CD4-positive, alpha-beta T cell treated with Interleukin-6 for 4 hours (primary cell): ENCODE results near the gene OR9Q2.
"Not testable (repeated sequence)": the region's sequence is repeated elsewhere in the genome, so short reads cannot be mapped to it uniquely, and the experiment has no call there.

Experiments
- DNase-seq: peaks from one replicate; pipeline ENCODE4 v3.0.0-alpha.2; 2020; ENCODE audit warnings: mixed read lengths

OR9Q2 gene, protein sequence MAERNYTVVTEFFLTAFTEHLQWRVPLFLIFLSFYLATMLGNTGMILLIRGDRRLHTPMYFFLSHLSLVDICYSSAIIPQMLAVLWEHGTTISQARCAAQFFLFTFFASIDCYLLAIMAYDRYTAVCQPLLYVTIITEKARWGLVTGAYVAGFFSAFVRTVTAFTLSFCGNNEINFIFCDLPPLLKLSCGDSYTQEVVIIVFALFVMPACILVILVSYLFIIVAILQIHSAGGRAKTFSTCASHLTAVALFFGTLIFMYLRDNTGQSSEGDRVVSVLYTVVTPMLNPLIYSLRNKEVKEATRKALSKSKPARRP

DNA sequence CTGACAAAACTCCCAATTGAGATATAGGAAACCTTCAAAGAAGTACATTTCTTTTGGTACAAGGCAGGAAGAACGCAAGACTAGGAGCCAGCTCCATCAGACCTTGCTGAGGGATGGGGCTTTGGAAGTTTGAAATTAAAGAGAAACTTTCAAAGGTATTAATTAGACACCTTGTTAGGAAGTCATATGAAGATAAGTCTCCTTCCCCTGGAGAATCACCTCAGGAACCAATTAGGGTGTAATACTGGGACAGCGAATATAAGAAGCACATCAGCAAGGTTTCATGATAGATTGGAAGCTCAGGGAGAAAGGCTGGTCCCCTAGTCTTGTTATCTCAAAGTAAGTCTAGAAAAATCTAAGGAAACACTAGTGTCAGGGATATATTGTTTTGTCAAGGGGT lies at the start of gene OR9Q2:
Gene OR9Q2 (plus strand): TSS at position 301 of the 400 bp plus-strand sequence. CDS start 1,421 bp downstream, outside the sequence.
- no peak for DNase-seq

DNA sequence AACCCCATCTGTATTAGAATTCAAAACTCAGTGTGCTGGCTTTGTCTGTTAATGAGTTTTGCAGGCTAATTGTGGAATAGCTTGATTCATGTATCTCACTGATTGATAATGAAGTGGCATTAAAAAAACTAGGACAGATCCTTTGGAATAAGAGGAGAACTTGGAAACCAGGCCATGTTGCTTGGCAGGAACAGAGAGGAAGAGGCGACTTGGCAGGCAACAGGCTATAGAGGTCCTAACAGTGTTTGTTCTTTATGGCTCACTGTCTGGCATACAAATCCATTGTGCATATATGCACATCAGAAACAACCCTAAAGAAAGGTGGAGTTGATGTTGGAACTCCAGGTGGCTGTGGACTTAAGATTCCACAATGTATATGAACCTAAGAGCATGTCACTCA lies 46.1 kb upstream of the OR9Q2 start:
- no peak for DNase-seq

DNA sequence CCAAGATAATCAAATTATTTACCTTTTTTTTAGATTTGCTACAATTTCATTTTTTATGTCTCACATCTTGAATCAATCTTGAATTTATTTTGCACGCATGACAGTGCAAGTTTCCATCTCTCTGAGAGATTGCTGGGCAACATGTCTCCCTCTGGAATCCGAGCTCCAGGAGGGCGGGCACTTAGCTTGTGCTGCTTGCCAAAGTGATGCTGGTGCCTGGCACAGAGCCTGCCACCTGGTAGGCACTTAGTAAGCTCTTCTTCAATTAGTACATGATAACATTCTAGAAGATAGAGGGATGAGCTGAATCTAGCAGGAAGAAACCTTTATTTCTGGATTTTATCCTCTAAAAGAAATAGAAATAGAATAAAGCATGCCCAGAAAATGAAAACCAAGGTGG lies 36.1 kb upstream of the OR9Q2 start:
- no peak for DNase-seq

DNA sequence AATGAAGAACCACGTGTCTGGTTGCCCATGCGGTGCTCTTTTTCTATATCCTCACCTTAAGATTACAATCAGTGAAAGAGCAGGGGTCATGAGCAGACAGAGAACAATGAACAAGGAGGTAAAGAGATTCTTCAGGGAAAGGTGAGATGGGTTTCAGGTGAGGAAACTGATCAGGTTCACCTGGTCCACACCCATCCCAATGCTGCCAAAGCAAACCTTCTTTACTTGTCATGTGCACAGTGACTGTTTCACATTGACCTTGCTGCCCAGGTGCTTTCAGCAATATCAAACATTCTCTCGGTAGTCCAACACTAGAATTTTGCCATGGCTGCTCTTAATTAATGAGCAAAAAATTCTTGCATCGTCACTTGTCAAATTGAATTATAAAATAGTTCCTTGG lies 24.5 kb upstream of the OR9Q2 start:
- no peak for DNase-seq

DNA sequence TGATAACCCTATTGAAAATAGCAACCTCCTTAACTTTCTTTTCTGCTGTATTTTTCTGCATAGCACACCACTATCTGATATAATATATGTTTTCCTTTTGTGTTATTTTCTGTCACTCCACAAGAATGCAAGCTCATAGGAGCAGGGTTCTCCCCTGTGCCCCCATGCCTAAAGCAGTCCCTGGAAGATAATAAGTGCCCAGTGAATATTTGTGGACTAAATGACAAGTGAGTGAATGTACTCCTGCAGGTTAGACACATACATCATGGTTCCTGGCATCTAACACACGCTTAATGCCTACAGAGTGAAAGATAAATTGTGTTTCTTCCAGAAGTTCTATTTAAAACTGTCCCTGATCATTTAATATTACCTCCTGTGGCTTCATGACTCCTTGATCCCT lies 23.9 kb upstream of the OR9Q2 start:
- DNase-seq, result no peak

DNA sequence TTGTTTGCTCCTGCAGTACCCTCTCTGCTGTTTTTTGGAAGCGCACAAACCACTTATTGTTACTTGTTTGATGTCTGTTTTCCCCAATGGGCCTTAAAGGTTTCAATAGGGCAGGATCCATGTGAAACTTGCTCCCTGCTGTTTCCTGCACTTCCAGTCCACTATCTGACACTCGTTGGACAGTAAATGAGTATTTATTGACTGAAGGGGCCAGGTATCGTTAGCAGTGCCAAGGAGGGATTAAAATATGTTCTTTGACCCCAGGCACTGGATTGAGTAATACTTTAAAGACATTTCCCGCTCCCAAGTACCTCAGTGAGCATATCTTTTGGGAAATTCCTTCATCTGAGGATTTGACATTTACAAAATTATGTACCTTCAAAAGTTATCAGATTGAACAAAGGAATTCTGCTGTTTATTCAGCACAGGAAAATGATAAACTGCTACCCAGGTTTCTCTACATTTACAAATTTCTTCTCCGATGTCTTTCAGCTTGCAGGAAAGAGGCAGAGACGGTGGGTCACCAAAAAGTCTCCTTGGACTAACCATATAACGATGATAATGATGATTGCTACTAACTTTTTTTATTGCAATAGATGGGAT lies 23.3 kb upstream of the OR9Q2 start:
- DNase-seq, result no peak

DNA sequence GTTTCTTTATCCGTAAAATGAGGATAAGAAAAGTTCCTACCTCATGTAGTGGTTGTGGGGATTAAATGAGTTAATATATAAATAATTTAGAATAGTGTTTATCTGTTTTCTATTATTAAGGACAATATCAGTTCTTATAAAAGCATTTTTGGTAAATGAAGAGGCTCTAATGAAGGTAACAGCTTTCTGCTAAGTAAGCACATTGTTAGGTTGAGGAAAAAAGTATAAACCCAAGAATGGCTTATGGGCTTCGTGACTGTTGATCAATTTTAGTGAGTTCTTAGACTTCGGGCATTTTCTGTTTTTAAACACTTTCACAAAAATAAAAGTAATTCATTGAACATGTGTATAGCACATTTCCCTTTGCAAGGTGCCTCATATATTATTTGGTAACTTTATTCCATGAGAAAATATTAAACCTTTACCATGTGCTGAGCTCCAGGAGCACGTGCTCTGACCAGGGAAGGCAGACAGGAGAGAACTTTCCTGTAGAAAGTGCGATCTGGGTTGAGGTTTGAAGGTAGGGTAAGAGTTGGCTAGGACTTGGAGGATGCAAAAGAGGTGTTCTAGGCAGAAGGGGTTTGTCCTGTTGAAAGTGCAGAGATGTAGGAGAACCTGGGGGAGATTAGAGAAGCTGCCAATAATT lies 11.3 kb upstream of the OR9Q2 start:
- no peak for DNase-seq

DNA sequence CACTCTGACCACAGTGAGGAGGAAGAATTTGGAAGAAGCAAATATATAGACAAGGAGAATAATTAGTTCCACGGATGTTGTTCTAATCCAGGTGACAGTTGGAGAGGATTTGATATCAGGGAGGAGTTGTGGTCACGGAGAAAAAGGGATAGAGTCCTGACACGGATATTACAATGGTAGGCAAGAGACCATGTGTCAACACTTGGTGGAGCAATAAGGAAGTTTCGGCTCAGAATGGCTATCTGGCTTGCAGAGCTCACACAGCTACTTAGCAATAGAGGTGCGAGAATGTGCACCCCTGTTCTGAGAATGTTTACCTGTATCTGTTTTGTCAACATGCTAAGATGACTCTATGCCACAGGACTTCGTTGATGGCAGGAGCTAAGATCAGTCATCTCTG lies 10.4 kb upstream of the OR9Q2 start:
- no peak for DNase-seq

DNA sequence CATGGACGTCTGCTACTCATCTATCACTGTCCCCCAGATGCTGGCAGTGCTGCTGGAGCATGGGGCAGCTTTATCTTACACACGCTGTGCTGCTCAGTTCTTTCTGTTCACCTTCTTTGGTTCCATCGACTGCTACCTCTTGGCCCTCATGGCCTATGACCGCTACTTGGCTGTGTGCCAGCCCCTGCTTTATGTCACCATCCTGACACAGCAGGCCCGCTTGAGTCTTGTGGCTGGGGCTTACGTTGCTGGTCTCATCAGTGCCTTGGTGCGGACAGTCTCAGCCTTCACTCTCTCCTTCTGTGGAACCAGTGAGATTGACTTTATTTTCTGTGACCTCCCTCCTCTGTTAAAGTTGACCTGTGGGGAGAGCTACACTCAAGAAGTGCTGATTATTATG lies 9.2 kb upstream of the OR9Q2 start:
- DNase-seq, result no peak

DNA sequence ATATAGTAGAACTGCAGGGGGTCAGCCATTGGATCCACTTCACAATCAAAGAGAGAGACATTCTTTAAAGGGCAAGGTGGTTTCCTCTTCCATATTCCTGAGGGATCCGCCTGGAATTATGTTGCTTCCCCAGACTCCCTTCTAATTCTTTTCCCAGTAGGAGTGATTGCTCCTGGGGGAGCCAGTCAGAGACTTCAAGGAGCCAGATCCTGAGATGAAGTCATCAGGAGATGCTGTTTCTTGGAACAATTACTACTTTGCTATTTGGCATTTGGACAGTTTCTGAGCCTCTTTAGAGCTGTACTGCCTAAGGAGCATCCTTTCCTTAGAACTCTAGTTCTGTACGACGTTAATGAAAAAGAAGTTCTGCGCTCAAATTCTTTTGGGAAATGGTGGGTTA lies 1.9 kb upstream of the OR9Q2 start:
- no peak for DNase-seq

DNA sequence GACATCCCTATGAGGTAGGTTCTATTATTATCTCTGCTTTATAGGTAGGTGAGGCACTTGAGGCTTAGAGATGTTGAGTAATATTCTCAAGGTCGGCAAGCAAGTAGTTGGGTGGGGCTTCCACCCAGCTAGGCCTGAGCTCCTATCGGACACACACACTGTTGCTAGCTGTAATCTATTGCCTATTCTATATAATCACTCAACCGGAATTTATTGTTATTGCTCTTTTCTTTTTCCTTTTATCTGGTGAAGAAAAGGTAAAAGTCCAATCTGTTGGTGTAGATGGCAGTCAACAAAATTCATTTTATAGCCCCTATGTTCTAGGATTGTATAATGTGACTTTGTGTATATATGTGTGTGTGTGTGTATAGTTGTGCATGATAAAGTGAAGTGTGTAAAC lies 3.4 kb downstream of the OR9Q2 start:
- no peak for DNase-seq

DNA sequence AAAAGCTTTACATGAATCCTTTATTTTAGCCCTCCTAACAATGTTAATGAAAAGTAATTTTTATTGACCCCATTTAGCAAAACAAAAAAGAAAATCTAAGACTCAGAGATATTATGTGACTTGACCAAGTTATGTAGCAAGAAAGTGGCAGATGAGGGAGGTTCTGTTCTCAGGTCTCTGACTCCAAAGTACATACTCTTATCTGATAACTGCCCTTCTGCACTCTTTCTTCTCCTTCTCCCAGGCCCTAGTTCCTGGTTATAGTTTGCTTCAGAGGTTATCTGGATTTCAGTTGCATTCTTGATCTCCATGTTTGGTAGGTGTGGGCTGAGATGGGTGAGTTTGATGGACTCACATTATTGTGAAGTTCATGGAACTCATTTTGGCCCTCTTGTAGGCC lies 4.5 kb downstream of the OR9Q2 start:
- DNase-seq, result no peak

DNA sequence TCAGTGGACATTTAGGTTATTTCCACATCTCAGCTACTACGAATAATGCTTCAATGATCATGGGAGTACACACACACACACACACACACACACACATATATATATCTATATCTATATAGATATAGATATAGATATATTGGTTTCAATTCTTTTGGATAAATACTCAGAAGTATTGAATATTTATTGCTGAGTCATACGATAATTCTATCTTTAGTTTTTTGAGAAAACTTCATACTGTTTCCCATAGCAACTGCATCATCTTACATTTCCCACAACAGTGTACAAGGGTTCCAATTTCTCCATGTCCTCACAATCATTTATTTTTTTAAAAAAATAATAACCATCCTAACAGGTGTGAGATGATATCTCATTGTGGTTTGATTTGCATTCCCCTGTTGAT lies 7.1 kb downstream of the OR9Q2 start:
- DNase-seq, result no peak

DNA sequence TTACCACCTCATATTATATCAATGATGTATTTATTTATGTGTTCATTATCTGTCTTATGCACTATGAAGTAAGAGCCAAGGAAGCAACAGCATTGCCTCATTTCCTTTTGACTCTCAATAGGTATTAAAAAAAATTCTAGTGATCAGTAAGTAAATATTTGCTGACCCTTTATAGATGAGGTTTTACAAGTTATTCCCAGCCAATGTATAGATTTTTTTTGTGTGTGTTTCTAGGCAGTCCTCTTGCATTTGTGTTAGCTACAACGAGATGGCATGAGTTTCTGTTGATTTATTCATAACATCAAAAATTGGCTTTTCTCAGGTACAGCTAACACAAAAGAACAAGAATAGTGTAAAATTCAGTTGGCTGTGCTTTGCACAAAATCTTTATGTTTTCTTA lies 10.4 kb downstream of the OR9Q2 start:
- no peak for DNase-seq

DNA sequence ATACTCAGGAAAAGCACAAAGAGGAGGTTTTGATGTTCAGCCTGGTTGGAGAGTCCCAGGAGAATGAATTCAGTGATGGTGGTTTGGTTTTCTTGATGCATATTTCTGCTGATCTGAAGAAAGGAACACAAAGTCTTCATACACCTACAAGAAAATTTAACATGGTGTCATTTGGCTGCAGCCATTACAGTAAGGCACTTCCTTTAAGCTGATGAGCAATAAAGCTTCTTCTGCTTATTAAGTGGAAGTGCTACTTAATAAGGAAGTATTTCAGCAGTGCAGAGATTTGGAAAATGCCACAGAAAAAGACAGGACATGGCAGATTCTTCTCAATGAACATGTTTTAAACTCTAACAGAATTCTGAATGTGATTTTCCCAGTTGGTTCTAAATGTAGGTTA lies 15.2 kb downstream of the OR9Q2 start, which contains the start of gene OR1S2:
Gene OR1S2 (minus strand): TSS at position 101 of the 400 bp plus-strand sequence. CDS start 0 bp downstream, at position 101.
- no peak for DNase-seq

DNA sequence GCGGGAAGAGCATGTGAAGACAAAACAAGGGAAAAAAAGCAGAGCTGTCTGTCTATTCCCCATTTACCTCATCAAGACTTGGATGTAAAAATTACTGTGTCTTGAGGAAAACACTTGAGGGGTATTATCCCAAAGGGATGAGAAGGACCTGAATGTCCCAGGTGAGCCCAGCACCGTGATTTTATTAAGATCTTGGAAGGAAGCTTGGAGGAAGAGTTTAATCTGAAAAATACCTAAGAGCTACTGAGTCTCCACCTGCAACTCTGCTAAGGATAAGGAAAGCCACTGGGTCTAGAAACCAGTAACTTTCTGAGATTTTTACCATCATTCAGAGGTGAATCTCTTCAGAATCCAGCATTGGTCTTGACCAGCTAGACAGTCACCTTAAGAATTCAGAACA lies 23.6 kb downstream of the OR9Q2 start, which contains the start of gene OR1S1:
Gene OR1S1 (plus strand): TSS at position 301 of the 400 bp plus-strand sequence.
- DNase-seq, result not testable (repeated sequence)

DNA sequence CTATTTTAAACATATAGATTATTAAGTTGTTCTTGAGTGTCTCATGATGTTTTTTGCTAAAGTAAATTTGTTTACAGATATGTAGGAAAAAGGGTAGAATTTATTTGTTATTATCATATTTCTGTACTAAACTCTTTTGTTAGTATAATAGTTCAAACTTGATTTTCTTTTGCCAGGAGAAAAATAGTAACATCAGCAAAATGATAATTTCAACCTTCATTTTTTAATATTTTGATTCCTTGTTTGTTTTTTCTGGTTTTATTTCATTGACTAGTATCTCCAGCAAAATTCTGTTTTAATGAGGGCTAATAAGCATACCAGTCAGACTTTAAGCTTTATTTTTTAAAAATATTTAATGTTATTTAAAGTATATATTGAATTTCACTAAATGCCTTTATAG lies 27.6 kb downstream of the OR9Q2 start:
- no peak for DNase-seq

DNA sequence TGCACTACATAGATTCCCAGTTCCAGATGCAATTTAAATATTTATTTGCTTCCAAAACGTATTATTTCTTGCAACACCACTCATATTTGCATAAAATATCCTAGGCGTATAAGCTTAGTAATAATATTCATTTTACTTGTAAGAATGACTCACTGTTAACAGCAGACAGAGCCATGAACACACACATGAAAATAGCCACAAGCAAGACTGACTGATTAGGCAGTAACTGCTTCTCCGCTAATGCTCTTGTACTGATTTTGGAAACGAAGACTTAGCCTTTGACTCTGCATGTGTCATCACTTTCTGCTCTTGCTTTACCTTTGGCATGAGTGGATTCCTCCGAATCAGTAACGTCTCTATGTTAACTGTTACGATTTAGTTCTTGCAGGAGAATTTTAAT lies 33.9 kb downstream of the OR9Q2 start:
- no peak for DNase-seq

DNA sequence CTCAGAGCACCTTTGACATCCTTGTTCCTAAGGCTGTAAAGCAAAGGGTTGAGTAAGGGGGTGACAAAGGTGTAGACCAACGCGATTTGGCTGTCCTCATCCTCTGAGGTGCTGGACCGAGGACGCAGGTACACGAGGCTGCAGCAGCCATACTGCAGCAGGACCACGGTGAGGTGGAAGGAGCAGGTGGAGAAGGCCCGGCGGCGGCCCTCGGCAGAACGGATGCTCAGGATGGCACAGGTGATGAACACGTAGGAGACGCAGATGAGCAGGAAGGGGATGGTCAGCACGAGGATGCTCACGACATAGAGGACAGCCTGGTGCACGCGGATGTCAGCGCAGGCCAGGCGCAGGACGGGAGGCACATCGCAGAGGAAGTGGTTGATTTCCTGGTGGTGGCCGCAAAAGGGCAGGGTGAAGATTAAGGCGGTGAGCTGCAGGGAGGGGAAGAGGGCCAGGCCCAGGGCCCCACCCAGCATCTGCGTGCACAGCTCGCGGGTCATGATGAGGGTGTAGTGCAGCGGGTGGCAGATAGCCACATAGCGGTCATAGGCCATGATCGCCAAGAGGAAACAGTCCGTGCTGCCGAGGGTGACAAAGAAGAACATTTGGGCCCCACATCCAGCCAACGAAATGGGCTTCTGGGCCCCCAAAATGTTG lies 39.2 kb downstream of the OR9Q2 start:
- no peak for DNase-seq
